KMS-11 (cell line): ENCODE data around the gene MYO7B.

Source experiments
- H2AFZ ChIP-seq: fragments of 200-600 bp; sonication (generic); 2 replicates; pipeline ENCODE4 v1.6.1; 2016; ENCODE audit warnings: antibody characterized with exemption, mixed run types, low read depth
- H3K27ac ChIP-seq: fragments of 200-600 bp; sonication (generic); 2 replicates; pipeline ENCODE4 v1.6.1; 2016; ENCODE audit warnings: mild to moderate bottlenecking, mixed run types
- H3K27me3 ChIP-seq: fragments of 200-600 bp; sonication (generic); 2 replicates; pipeline ENCODE4 v1.6.1; 2017; ENCODE audit warnings: mild to moderate bottlenecking, low read depth, mixed run types, moderate library complexity; ENCODE audit not compliant: insufficient read depth
- H3K36me3 ChIP-seq: fragments of 200-600 bp; sonication (generic); 2 replicates; pipeline ENCODE4 v1.6.1; 2017; ENCODE audit warnings: mild to moderate bottlenecking, mixed run types; ENCODE audit not compliant: insufficient read depth
- H3K4me1 ChIP-seq: fragments of 200-600 bp; sonication (generic); 2 replicates; pipeline ENCODE4 v1.6.1; 2016; ENCODE audit warnings: mild to moderate bottlenecking, low read depth, mixed run types; ENCODE audit not compliant: poor library complexity, severe bottlenecking
- H3K4me2 ChIP-seq: fragments of 200-600 bp; sonication (generic); 2 replicates; pipeline ENCODE4 v1.7.0; 2016; ENCODE audit warnings: mild to moderate bottlenecking, mixed run types
- H3K4me3 ChIP-seq: fragments of 200-600 bp; sonication (generic); IDR thresholded peaks from 2 replicates; pipeline ENCODE4 v1.6.1; 2017; ENCODE audit warnings: low read depth, low read length, mixed read lengths; ENCODE audit not compliant: insufficient read depth
- H3K79me2 ChIP-seq: fragments of 200-600 bp; sonication (generic); 2 replicates; pipeline ENCODE4 v1.6.1; 2016; ENCODE audit warnings: low read depth, mixed run types; ENCODE audit not compliant: insufficient read depth
- H3K9ac ChIP-seq: fragments of 200-600 bp; sonication (generic); 2 replicates; pipeline ENCODE4 v1.6.1; 2016; ENCODE audit warnings: mild to moderate bottlenecking, mixed run types
- H4K20me1 ChIP-seq: fragments of 200-600 bp; sonication (generic); 2 replicates; pipeline ENCODE4 v1.6.1; 2016; ENCODE audit warnings: mild to moderate bottlenecking, mixed run types; ENCODE audit not compliant: insufficient read depth
- CTCF ChIP-seq: fragments of 200-600 bp; sonication (generic); conservative IDR thresholded peaks from 2 replicates; pipeline ENCODE4 v1.6.1; 2017; ENCODE audit warnings: low read depth, mild to moderate bottlenecking, antibody characterized with exemption, low read length, moderate library complexity, mixed read lengths

MYO7B gene

GRCh38 chr2:127625572-127625951 lies 90.1 kb downstream of the MYO7B start:
- Histone ChIP-seq H3K36me3 (no peaks in the 10 kb centered on the region), H4K20me1 (no peaks in the 10 kb centered on the region), H3K9ac (no peak overlapping the region), H3K27me3 (no peaks in the 10 kb centered on the region; the same call in 1 of the 2 replicates), H3K4me3 (no peak overlapping the region), H3K27ac (no peak overlapping the region), H3K4me2 (no peak overlapping the region), H3K4me1 (no peaks in the 10 kb centered on the region), H3K79me2 (no peaks in the 10 kb centered on the region), H2AFZ (no peak overlapping the region)
- no peak for TF ChIP-seq CTCF

GRCh38 chr2:127626175-127626574 lies 90.7 kb downstream of the MYO7B start:
- H3K36me3 ChIP-seq = no peaks in the 10 kb centered on the region
- no peak overlapping the region for H3K27ac ChIP-seq
- no peak overlapping the region for H3K4me2 ChIP-seq
- no peak overlapping the region for H2AFZ ChIP-seq
- no peak overlapping the region for H3K9ac ChIP-seq
- H3K79me2 ChIP-seq = no peaks in the 10 kb centered on the region
- H3K27me3 ChIP-seq = no peaks in the 10 kb centered on the region; the same call in 1 of the 2 replicates
- no peak overlapping the region for H3K4me3 ChIP-seq
- H3K4me1 ChIP-seq = no peaks in the 10 kb centered on the region
- no peak for TF ChIP-seq CTCF
- H4K20me1 ChIP-seq = no peaks in the 10 kb centered on the region

- no peak for TF ChIP-seq CTCF
- H3K4me2 ChIP-seq = no peak overlapping the region
- no peak overlapping the region for H3K27ac ChIP-seq
- H3K79me2 ChIP-seq = no peaks in the 10 kb centered on the region
- H3K36me3 ChIP-seq = no peaks in the 10 kb centered on the region
- H3K27me3 ChIP-seq = no peaks in the 10 kb centered on the region; the same call in 1 of the 2 replicates
- H3K9ac ChIP-seq = no peak overlapping the region
- no peak overlapping the region for H2AFZ ChIP-seq
- H3K4me3 ChIP-seq = no peak overlapping the region
- H3K4me1 ChIP-seq = no peaks in the 10 kb centered on the region
- H4K20me1 ChIP-seq = no peaks in the 10 kb centered on the region
Measured at GRCh38 chr2:127626917-127627739, 91.6 kb downstream of the MYO7B start.

DNA sequence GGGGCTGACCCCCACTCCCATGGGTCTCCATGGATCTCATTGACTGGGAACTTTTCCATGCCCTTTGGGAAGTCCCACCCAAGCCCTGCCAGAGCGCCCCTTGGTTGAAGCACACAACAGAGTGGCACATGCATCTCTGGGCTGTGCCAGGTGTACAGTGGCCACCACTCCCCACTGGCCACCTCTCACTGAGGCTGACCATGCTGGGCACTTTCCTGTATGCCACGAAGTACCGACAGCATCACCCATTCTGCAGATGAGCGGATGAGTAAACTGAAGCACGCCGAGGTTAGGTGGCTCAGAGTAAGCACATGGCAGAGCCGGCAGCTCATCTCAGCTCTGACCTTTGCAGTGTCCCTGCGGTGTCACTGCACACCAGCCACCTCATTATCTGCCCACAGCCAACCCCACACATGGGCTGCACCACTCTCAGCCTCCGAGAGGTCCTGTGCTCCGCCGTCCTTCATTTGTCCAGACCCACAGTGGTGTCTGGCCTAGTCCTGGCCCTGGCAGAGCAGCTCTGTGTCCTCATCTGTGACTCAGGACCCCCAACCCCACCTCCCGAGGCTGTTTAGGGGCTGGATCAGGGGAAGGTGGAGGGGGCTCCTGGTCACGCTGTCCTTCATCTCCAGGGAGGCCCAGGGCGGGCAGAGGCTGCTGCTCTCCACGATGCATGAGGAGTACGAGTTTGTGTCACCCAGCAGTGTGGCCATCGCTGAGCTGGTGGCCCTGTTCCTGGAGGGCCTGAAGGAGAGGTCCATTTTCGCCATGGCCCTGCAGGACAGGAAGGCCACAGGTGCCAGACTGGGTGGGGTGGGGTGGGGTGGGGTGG lies 92.5 kb downstream of the MYO7B start:
- Histone ChIP-seq H3K4me2 (no peak overlapping the region), H3K27me3 (no peaks in the 10 kb centered on the region; the same call in 1 of the 2 replicates), H3K27ac (no peak overlapping the region), H3K79me2 (no peaks in the 10 kb centered on the region), H3K9ac (no peak overlapping the region), H3K36me3 (no peaks in the 10 kb centered on the region), H4K20me1 (no peaks in the 10 kb centered on the region), H3K4me3 (no peak overlapping the region), H2AFZ (no peak overlapping the region), H3K4me1 (no peaks in the 10 kb centered on the region)
- no peak for TF ChIP-seq CTCF
